ENCODE measurements around the gene TXLNB. TPM values are rescaled to one million over a fixed set of nuclear protein-coding genes. Genes with fewer than 3 reads are reported as not detected.
A peak's percentile ranks its signal among the peaks of the same experiment; 100 is the strongest.

The TXLNB gene
- total RNA-seq, 2 experiments from 2014 or later: 0.11 to 0.22 TPM

- ChIA-PET POLR2A (no interaction called here), CTCF (interaction anchor here (1.4 to 2.2 kb wide), 2 partner anchors 34 to 111 kb away, joined by 5 to 10 read pairs; no protein-coding TSS in a partner anchor)
- H3K4me3 Mint-ChIP-seq: no peak overlapping the region
These were observed 38.5 kb upstream of the TXLNB start for GRCh38 chr6:139330306-139330705.

GRCh38 chr6:139329224-139329623, 37.4 kb upstream of the TXLNB start:
- H3K27ac Mint-ChIP-seq: no peak overlapping the region
- peaks cover 18% of the 10 kb centered on the region for H3K4me1 Mint-ChIP-seq (ENCODE audit: low read depth)
- ChIA-PET POLR2A (no interaction called here), CTCF (interaction anchor here (1.4 to 2.2 kb wide), 3 partner anchors 35 to 259 kb away, joined by 3 to 10 read pairs (median 5); no protein-coding TSS in a partner anchor)
- no peaks in the 10 kb centered on the region for H3K27me3 Mint-ChIP-seq
- no peak for ATAC-seq
- intact Hi-C loops (cut with micrococcal nuclease): no loop called here
- DNase-seq: no peak
- H3K9me3 Mint-ChIP-seq: no peaks in the 10 kb centered on the region
- H3K4me3 Mint-ChIP-seq: no peak overlapping the region
- H3K36me3 Mint-ChIP-seq (ENCODE audit: low read depth): no peaks in the 10 kb centered on the region
- no peak for TF ChIP-seq CTCF (IDR thresholded peaks at IDR 0.05)

More at GRCh38 chr6:139330306-139330705, 38.5 kb upstream of the TXLNB start:
- no peak for ATAC-seq
- TF ChIP-seq CTCF (IDR thresholded peaks at IDR 0.05): no peak
- H3K27ac Mint-ChIP-seq: no peak overlapping the region
- no peaks in the 10 kb centered on the region for H3K36me3 Mint-ChIP-seq (ENCODE audit: low read depth)
- intact Hi-C loops (cut with micrococcal nuclease): no loop called here
- no peaks in the 10 kb centered on the region for H3K9me3 Mint-ChIP-seq
- H3K4me1 Mint-ChIP-seq (ENCODE audit: low read depth): peaks cover 18% of the 10 kb centered on the region
- no peak for DNase-seq
- no peaks in the 10 kb centered on the region for H3K27me3 Mint-ChIP-seq

- POLR2A ChIA-PET: no interaction called here
- H3K36me3 Mint-ChIP-seq (ENCODE audit: low read depth): peaks cover 14% of the 10 kb centered on the region
- TF ChIP-seq CTCF (IDR thresholded peaks at IDR 0.05): no peak
- peaks cover 11% of the 10 kb centered on the region for H3K9me3 Mint-ChIP-seq
- ATAC-seq (no peak), DNase-seq (no peak)
- peaks cover 37% of the 10 kb centered on the region for H3K4me1 Mint-ChIP-seq (ENCODE audit: low read depth)
- no peak overlapping the region for H3K4me3 Mint-ChIP-seq
- no peak overlapping the region for H3K27ac Mint-ChIP-seq
- no peaks in the 10 kb centered on the region for H3K27me3 Mint-ChIP-seq
- intact Hi-C loops (cut with micrococcal nuclease): no loop called here
- CTCF ChIA-PET: interaction anchor here (0.6 to 1.0 kb wide), 2 partner anchors 108 to 118 kb away, joined by 3 read pairs; no protein-coding TSS in a partner anchor
These were observed 35.2 kb upstream of the TXLNB start for GRCh38 chr6:139327038-139327437.

- CTCF ChIA-PET: interaction anchor here (1.2 to 1.3 kb wide), 2 partner anchors 10 to 12 kb away, joined by 3 to 4 read pairs; no protein-coding TSS in a partner anchor
- no peak for TF ChIP-seq CTCF (IDR thresholded peaks at IDR 0.05)
These were observed 33.9 kb upstream of the TXLNB start for GRCh38 chr6:139325686-139326085.

GRCh38 chr6:139325125-139325524, 33.3 kb upstream of the TXLNB start:
- peaks cover 11% of the 10 kb centered on the region for H3K9me3 Mint-ChIP-seq
- no peak for DNase-seq
- peaks cover 37% of the 10 kb centered on the region for H3K4me1 Mint-ChIP-seq (ENCODE audit: low read depth)
- no peak for ATAC-seq
- H3K27ac Mint-ChIP-seq: no peak overlapping the region
- POLR2A ChIA-PET: interaction anchor here (0.7 to 1.2 kb wide), 3 partner anchors 9 to 35 kb away, joined by 3 read pairs; partner anchors contain the start of gene TXLNB
- H3K4me3 Mint-ChIP-seq: no peak overlapping the region
- CTCF ChIA-PET: interaction anchor here (1.2 to 1.3 kb wide), 2 partner anchors 11 to 12 kb away, joined by 3 to 4 read pairs; no protein-coding TSS in a partner anchor
- no peak for TF ChIP-seq CTCF (IDR thresholded peaks at IDR 0.05)
- no peaks in the 10 kb centered on the region for H3K27me3 Mint-ChIP-seq
- intact Hi-C loops (cut with micrococcal nuclease): no loop called here
- peaks cover 15% of the 10 kb centered on the region for H3K36me3 Mint-ChIP-seq (ENCODE audit: low read depth)

More at GRCh38 chr6:139325686-139326085, 33.9 kb upstream of the TXLNB start:
- no peak overlapping the region for H3K4me3 Mint-ChIP-seq
- ATAC-seq: no peak
- no peaks in the 10 kb centered on the region for H3K27me3 Mint-ChIP-seq
- POLR2A ChIA-PET: interaction anchor here (1.1 to 1.2 kb wide), 2 partner anchors 33 to 35 kb away, joined by 3 read pairs; partner anchors contain the start of gene TXLNB
- H3K27ac Mint-ChIP-seq: peak overlapping the region; percentile 56
- peaks cover 38% of the 10 kb centered on the region for H3K4me1 Mint-ChIP-seq (ENCODE audit: low read depth)
- H3K36me3 Mint-ChIP-seq (ENCODE audit: low read depth): peaks cover 15% of the 10 kb centered on the region
- intact Hi-C loops (cut with micrococcal nuclease): no loop called here
- no peak for DNase-seq
- H3K9me3 Mint-ChIP-seq: peaks cover 11% of the 10 kb centered on the region
